ENCODE results near the gene ARHGEF2.

DNA sequence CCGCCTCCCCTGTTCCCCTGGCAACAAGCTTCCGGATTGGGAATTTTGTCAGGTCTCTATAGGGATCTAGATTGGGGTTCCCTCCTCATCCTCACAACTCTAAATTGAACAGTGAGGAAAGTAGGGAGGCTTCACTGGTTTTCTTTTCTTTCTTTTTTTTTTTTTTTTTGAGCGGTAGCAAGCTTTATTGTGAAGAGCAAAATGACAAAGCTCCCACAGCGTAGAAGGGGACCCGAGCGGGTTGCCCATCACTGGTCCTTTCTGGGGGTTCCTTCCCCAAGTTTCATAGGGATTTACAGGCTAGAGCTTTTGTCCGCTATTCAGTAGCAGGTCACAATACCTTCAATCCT is 10.3 kb downstream of the ARHGEF2 start:
- TF ChIP-seq, protein P1, sequence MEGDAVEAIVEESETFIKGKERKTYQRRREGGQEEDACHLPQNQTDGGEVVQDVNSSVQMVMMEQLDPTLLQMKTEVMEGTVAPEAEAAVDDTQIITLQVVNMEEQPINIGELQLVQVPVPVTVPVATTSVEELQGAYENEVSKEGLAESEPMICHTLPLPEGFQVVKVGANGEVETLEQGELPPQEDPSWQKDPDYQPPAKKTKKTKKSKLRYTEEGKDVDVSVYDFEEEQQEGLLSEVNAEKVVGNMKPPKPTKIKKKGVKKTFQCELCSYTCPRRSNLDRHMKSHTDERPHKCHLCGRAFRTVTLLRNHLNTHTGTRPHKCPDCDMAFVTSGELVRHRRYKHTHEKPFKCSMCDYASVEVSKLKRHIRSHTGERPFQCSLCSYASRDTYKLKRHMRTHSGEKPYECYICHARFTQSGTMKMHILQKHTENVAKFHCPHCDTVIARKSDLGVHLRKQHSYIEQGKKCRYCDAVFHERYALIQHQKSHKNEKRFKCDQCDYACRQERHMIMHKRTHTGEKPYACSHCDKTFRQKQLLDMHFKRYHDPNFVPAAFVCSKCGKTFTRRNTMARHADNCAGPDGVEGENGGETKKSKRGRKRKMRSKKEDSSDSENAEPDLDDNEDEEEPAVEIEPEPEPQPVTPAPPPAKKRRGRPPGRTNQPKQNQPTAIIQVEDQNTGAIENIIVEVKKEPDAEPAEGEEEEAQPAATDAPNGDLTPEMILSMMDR (conservative IDR thresholded peaks at IDR 0.05), result no peak
- TF ChIP-seq EZH2 (IDR thresholded peaks at IDR 0.05; ENCODE audit: low read depth), result no peak

Measured in PC-9 (cell line).